Natural killer cell (primary cell): Measurements from ENCODE around the gene ALDOC. TPM values are rescaled to one million over a fixed set of nuclear protein-coding genes. Genes with fewer than 3 reads are reported as not detected.

ENCODE experiments used
- ATAC-seq, 3 donors: fragments of 150-1000 bp in 2 of 3; fragments of 200-7000 bp in 1 of 3; cut with Tn5 transposase; 1 replicate in 1 of 3; 2 replicates in 2 of 3; pipeline ENCODE4 v1.10.0; 2021; ENCODE audit warnings: mild to moderate bottlenecking in 2 of 3, moderate library complexity in 2 of 3
- DNase-seq, 2 donors: peaks; one replicate each; pipeline versions ENCODE4 v3.0.0 to v3.0.0-alpha.2; 2013 to 2021; ENCODE audit warnings: mixed read lengths in 1 of 2
- H3K27ac ChIP-seq: one replicate; pipeline ENCODE4 v1.5.1; 2013; ENCODE audit warnings: mild to moderate bottlenecking, low read length
- H3K27me3 ChIP-seq: one replicate; pipeline ENCODE4 v1.6.1; 2013; ENCODE audit warnings: low read length; ENCODE audit not compliant: control insufficient read depth, insufficient read depth
- H3K36me3 ChIP-seq: one replicate; pipeline ENCODE4 v1.6.1; 2013; ENCODE audit warnings: low read length; ENCODE audit not compliant: control insufficient read depth, insufficient read depth
- H3K4me1 ChIP-seq: one replicate; pipeline ENCODE4 v1.6.1; 2013; ENCODE audit warnings: low read length; ENCODE audit not compliant: control insufficient read depth, insufficient read depth
- H3K4me3 ChIP-seq: one replicate; pipeline ENCODE4 v1.5.1; 2013; ENCODE audit warnings: low read length
- H3K9me3 ChIP-seq: one replicate; pipeline ENCODE4 v1.6.1; 2013; ENCODE audit warnings: low read length; ENCODE audit not compliant: control insufficient read depth, insufficient read depth
- H3K27ac Mint-ChIP-seq, 2 donors: one replicate each; pipeline ENCODE4 v1.8.0; 2022; ENCODE audit warnings: mild to moderate bottlenecking in 2 of 2, mixed read lengths in 2 of 2, moderate library complexity in 1 of 2
- H3K27me3 Mint-ChIP-seq, 2 donors: one replicate each; pipeline ENCODE4 v1.8.0; 2022; ENCODE audit warnings: low read depth in 2 of 2, mixed read lengths in 2 of 2
- H3K36me3 Mint-ChIP-seq: one replicate; pipeline ENCODE4 v1.8.0; 2022; ENCODE audit warnings: mixed read lengths
- H3K4me1 Mint-ChIP-seq, 2 donors: one replicate each; pipeline ENCODE4 v1.8.0; 2022; ENCODE audit warnings: mixed read lengths in 2 of 2
- H3K4me3 Mint-ChIP-seq: one replicate; pipeline ENCODE4 v1.8.0; 2022; ENCODE audit warnings: mild to moderate bottlenecking, moderate library complexity, mixed read lengths
- H3K9me3 Mint-ChIP-seq, 2 donors: one replicate each; pipeline ENCODE4 v1.8.0; 2022; ENCODE audit warnings: mixed read lengths in 2 of 2
- CTCF ChIP-seq: fragments of 200-600 bp; IDR thresholded peaks from one replicate; pipeline ENCODE4 v1.8.0; 2022; ENCODE audit warnings: antibody characterized with exemption
- WGBS: methylation state at CpG from one replicate; pipeline ENCODE4 v1.1.7; 2013; ENCODE audit warnings: missing lambda C conversion rate; ENCODE audit not compliant: insufficient coverage; 5-methylcytosine and 5-hydroxymethylcytosine counted together
- intact Hi-C: fragments of 100-400 bp; cut with micrococcal nuclease; formaldehyde crosslinking; loops from one replicate; pipeline ENCODE4 v1.14.2; 2022
- total RNA-seq, 4 donors: library from RNA; stranded (reverse); fragments of 120-200 nt in 1 of 4; gene quantifications; one replicate each; pipeline versions ENCODE4 v1.2.3 to v1.2.4, GENCODE V29; 2013 to 2022

The ALDOC gene
- total RNA-seq, 3 donors from 2014 or later (not counting 1 experiment from before 2014, with no cell fraction given), result 18.2 to 25.4 (median 23.0) TPM

- intact Hi-C loops, result no loop called here
Observed at GRCh38 chr17:28534740-28535375, 41.8 kb downstream of the ALDOC start.

GRCh38 chr17:28533091-28533807 lies 43.4 kb downstream of the ALDOC start:
- H3K27me3 ChIP-seq, result no peaks in the 10 kb centered on the region
- TF ChIP-seq CTCF, result no peak
- H3K4me1 ChIP-seq, result no peaks in the 10 kb centered on the region
- DNase-seq (no peak), ATAC-seq (no peak)
- no peak overlapping the region for H3K27ac ChIP-seq
- intact Hi-C loops, result no loop called here
- no peak overlapping the region for H3K4me3 ChIP-seq
- 86% methylated on average over 16 of the region's 16 CpGs for WGBS
- H3K4me3 Mint-ChIP-seq, result no peak overlapping the region
- H3K36me3 Mint-ChIP-seq, result no peaks in the 10 kb centered on the region
- no peaks in the 10 kb centered on the region for H3K36me3 ChIP-seq
- H3K4me1 Mint-ChIP-seq, result no peaks in the 10 kb centered on the region
- H3K27me3 Mint-ChIP-seq, result peaks cover 0 to 2% of the 10 kb centered on the region in 2 donors
- H3K9me3 ChIP-seq, result no peaks in the 10 kb centered on the region
- no peaks in the 10 kb centered on the region for H3K9me3 Mint-ChIP-seq
- no peak overlapping the region for H3K27ac Mint-ChIP-seq

More at GRCh38 chr17:28534740-28535375, 41.8 kb downstream of the ALDOC start:
- 84% methylated on average over 10 of the region's 11 CpGs for WGBS
- H3K9me3 ChIP-seq, result no peaks in the 10 kb centered on the region
- no peak for DNase-seq
- H3K36me3 Mint-ChIP-seq, result no peaks in the 10 kb centered on the region
- no peak for ATAC-seq
- no peak for TF ChIP-seq CTCF
- no peaks in the 10 kb centered on the region for H3K9me3 Mint-ChIP-seq
- no peak overlapping the region for H3K4me3 Mint-ChIP-seq
- peaks cover 0 to 2% of the 10 kb centered on the region in 2 donors for H3K27me3 Mint-ChIP-seq
- no peak overlapping the region for H3K27ac ChIP-seq
- H3K4me1 ChIP-seq, result no peaks in the 10 kb centered on the region
- no peaks in the 10 kb centered on the region for H3K27me3 ChIP-seq
- H3K4me3 ChIP-seq, result no peak overlapping the region
- H3K36me3 ChIP-seq, result no peaks in the 10 kb centered on the region
- no peak overlapping the region for H3K27ac Mint-ChIP-seq
- no peaks in the 10 kb centered on the region for H3K4me1 Mint-ChIP-seq

- H3K27me3 Mint-ChIP-seq, result peaks cover 0 to 2% of the 10 kb centered on the region in 2 donors
- no peak overlapping the region for H3K27ac Mint-ChIP-seq
- no peak overlapping the region for H3K4me3 ChIP-seq
- H3K4me3 Mint-ChIP-seq, result no peak overlapping the region
- no peaks in the 10 kb centered on the region for H3K9me3 Mint-ChIP-seq
- ATAC-seq (no peak), DNase-seq (no peak)
- intact Hi-C loops, result no loop called here
- TF ChIP-seq CTCF, result no peak
- 89% methylated on average over 6 of the region's 7 CpGs for WGBS
- H3K27me3 ChIP-seq, result no peaks in the 10 kb centered on the region
- H3K4me1 Mint-ChIP-seq, result no peaks in the 10 kb centered on the region
- H3K36me3 ChIP-seq, result no peaks in the 10 kb centered on the region
- no peaks in the 10 kb centered on the region for H3K36me3 Mint-ChIP-seq
- H3K27ac ChIP-seq, result no peak overlapping the region
- no peaks in the 10 kb centered on the region for H3K9me3 ChIP-seq
- H3K4me1 ChIP-seq, result no peaks in the 10 kb centered on the region
Observed at GRCh38 chr17:28532050-28532960, 44.4 kb downstream of the ALDOC start.
